HG02943 (cell line): ENCODE results near the gene HNRNPCL1.
"Not testable (repeated sequence)": the region's sequence is repeated elsewhere in the genome, so short reads cannot be mapped to it uniquely, and the experiment has no call there.

ENCODE experiments used
- ATAC-seq: cut with Tn5 transposase; IDR thresholded peaks from one replicate; pipeline ENCODE4 v1.9.1; 2021; ENCODE audit warnings: mild to moderate bottlenecking, low read depth, moderate library complexity; ENCODE audit not compliant: unreplicated experiment

HNRNPCL1 gene

DNA sequence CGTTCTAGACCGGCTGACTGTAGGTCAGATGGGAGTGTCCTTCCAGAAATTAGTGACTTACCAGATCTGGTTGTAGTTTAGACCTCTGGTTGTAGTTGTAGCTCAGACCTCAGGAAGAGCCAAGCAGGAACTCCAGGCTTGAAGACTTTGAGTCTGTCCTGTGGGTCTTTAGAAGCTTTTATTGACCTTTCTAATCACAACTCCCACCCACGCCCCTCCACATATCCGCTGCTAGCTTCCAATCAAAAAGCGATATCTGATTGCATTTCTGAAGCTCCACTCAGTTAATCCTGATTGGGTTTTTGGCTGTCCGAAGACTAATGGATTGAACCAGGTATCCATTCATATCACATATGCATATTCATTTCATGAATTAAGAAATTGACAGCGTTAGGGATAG lies at the start of gene HNRNPCL1:
TSS of gene HNRNPCL1 (minus strand) at position 101 of the 400 bp plus-strand sequence. CDS start 431 bp downstream, outside the sequence.
- ATAC-seq, result not testable (repeated sequence)

- not testable (repeated sequence) for ATAC-seq
Observed at GRCh38 chr1:12898170-12898569, 49.6 kb upstream of the HNRNPCL1 start, which contains the start of gene PRAMEF10. Gene PRAMEF10 (minus strand): TSS chr1:12898270. CDS start chr1:12895847, 2,423 bp downstream.

DNA sequence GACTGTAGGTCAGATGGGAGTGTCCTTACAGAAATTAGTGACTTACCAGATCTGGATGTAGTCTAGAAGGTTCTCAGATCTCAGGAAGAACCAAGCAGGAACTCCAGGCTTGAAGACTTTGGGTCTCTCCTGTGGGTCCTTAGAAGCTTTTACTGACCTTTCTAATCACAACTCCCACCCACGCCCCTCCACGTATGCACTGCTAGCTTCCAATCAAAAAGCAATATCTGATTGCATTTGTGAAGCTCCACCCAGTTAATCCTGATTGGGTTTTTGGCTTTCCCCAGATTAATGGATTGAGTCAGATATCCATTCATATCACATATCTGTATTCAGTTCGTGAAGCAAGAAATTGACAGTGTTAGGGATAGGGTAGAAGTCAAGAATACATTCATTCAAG lies 37.6 kb upstream of the HNRNPCL1 start, which contains the start of gene PRAMEF4:
TSS of gene PRAMEF4 (minus strand) at position 101 of the 400 bp plus-strand sequence. CDS start 2,807 bp downstream, outside the sequence.
- not testable (repeated sequence) for ATAC-seq

DNA sequence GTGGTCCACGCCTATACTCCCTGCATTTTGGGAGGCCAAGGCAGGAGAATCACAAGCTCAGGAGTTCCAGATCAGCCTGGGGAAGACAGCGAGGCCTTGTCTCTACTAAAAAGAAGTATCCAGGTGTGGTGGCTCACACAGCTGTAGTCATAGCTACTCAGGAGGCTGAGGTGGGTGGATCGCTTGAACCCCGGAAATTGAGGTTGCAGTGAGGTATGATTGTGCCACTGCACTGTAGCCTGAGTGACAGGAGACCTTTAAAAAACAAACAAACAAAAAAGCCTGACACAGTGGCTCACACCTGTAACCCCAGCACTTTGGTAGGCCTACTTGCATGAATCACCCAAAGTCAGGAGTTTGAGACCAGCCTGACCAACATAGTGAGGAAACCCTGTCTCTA lies 29.9 kb upstream of the HNRNPCL1 start:
- ATAC-seq, result not testable (repeated sequence)

DNA sequence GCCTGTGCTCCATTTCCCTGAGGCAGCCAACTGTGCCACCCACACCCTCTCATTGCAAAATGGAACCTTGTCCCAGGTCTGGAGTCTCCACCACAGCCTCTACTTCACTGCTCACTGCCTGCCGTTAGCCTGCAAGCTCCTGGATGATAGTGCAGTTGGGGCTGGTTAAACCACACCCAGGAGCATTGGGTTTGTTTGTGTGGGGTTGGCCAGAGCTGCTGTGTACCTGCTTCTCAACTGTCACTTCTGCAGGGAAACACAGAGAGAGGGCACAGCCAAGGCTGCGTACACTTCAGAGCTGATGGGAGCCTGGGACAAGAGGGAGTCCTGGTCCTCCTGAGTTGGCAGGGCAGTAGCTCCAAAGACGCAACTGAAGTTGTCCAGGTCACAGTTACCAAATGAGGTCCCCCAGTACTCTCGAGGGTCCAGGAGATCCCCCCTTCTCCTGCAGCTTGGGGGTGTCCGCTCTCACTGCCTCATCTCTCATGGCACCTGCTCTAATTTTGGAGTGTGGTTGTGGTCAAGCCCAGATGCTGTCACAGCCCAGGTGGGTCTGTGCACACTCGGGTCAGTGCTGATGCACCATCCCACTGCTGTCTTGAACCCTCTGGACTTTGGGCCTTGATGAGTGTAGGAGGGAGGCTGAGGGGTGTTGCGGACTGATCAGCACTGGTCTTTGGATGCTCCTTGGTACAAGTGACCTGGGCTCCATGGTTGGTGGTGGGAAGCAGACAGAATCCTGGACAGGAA lies 14.8 kb upstream of the HNRNPCL1 start:
- not testable (repeated sequence) for ATAC-seq

- ATAC-seq, result not testable (repeated sequence)
Observed at GRCh38 chr1:12856786-12857185, 8.3 kb upstream of the HNRNPCL1 start, which contains the start of gene PRAMEF2. Gene PRAMEF2 (plus strand): TSS chr1:12857086. CDS start chr1:12859010, 1,924 bp downstream.

- no peak for ATAC-seq
Observed at GRCh38 chr1:12851779-12852178, 3.3 kb upstream of the HNRNPCL1 start.

GRCh38 chr1:12833251-12833650 lies 15.3 kb downstream of the HNRNPCL1 start:
- ATAC-seq, result not testable (repeated sequence)

DNA sequence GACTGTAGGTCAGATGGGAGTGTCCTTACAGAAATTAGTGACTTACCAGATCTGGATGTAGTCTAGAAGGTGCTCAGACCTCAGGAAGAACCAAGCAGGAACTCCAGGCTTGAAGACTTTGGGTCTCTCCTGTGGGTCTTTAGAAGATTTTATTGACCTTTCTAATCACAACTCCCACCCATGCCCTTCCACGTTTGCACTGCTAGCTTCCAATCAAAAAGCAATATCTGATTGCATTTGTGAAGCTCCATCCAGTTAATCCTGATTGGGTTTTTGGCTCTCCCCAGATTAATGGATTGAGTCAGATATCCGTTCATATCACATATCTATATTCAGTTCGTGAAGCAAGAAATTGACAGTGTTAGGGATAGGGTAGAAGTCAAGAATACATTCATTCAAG lies 17.2 kb downstream of the HNRNPCL1 start, which contains the start of gene PRAMEF11:
TSS of gene PRAMEF11 (minus strand) at position 101 of the 400 bp plus-strand sequence. CDS start 2,621 bp downstream, outside the sequence.
- ATAC-seq, result not testable (repeated sequence)

GRCh38 chr1:12819061-12819460 lies 29.5 kb downstream of the HNRNPCL1 start:
- ATAC-seq, result not testable (repeated sequence)

DNA sequence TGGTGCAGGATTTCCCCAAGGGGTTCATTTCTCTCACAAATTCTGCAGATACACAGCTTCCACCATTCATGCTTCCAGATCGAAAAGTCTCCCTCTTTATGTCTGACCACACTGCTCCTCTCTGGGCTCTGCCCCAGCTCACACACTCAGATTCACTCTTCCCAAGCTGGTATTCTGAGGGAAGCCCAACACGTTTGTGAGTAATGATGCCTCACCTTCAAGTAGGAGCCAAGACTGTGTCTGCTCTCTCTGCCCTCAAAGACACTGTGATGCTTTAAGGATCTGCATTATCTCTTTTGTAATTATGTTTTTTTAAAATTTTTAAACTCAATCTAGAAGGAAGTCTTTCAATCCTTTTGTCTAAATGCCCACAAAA lies 37.1 kb downstream of the HNRNPCL1 start:
- no peak for ATAC-seq

GRCh38 chr1:12810691-12811408 lies 37.7 kb downstream of the HNRNPCL1 start:
- no peak for ATAC-seq

DNA sequence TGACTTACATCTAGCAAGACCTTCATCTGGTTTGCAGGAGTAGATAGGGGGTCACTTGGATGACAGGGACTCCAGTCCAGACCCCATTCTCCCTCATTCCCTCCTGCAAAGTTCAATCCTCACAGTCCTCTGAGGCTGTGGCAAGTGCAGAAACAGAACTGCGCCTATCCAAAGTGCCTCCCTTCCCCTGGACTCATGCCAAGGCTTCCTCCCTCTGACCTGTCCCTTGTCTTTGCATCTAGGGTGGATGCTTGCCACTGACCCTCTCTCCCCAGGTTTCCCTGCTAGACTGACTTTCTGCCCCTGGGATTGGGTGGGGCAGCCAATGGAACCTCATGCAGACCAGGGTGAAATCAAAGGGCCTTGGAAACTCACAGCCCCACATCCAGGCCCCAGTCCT lies 38.6 kb downstream of the HNRNPCL1 start:
- no peak for ATAC-seq

GRCh38 chr1:12799730-12800129 lies 48.8 kb downstream of the HNRNPCL1 start:
- no peak for ATAC-seq

DNA sequence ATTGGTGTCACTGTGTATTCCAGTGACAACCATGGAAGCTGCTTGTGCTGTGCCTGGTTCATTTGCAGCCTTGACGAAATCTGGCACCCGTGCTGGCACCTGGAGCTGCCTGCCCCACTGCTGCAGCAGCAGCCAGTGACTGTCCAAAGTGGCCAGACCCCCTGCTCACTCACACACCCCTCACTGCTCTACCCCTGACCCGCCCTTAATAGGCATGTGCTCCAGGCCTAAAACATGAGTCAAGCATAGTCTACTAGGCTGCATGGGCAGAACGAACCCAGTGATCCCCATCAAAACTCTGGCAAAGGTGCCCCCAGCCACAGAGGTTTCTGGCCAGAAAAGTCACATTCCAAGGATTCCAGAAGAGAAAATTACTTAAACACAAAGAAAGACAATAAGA lies 49.6 kb downstream of the HNRNPCL1 start:
- no peak for ATAC-seq
